DMS79 (cell line): ENCODE results near the gene RSAD1.

Experiments used
- DNase-seq: peaks from one replicate; lab custom pipeline; 2025; lab: John Stamatoyannopoulos, UW

The RSAD1 gene

DNA sequence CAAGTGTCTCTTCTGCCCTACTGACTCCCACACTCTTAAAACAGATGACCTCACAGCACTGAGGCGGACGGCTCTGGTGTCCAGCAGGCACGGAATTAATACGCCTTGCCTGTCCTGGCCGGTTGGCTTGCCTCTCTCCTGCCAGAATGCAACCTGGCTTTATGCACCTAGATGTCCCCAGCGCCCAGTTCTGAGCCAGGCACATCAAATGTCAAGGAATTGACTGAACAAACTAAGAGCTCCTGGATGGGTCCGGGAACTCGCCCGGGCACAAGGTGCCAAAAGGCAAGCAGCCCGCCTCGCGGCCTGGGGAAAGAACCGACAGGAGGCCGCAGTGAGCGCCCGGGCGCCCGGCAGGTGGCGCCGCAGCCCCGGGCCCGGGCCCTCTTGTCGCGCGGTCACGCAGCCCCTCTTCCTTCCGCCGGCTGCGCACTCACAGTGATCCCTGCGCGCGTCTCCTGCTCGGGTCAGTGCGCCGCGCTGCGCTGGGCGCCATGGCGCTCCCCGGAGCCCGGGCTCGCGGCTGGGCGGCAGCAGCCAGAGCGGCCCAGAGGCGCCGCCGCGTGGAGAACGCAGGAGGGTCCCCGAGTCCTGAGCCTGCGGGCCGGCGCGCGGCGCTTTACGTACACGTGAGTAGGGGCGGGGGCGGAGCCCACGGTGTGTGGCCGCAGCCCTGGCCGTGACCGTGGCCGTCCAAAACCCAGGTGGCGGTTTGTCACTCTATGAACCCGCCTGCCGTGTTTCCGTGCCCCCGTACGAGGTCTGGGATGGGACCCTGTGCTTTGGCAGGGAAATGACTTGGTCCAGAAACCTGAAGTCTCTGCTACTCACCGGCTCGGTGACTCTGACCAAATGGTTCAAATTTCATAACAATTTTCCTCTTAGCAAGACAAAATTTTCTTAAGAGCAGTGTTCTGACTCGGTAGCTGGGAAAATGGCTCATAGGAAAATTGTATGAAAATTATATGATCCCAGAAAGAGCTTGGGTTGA, at the start of gene RSAD1:
Gene RSAD1 (plus strand): TSS at position 470 of the 991 bp plus-strand sequence. CDS start 25 bp downstream, at position 495.
- DNase-seq, result peak; percentile 76

DNA sequence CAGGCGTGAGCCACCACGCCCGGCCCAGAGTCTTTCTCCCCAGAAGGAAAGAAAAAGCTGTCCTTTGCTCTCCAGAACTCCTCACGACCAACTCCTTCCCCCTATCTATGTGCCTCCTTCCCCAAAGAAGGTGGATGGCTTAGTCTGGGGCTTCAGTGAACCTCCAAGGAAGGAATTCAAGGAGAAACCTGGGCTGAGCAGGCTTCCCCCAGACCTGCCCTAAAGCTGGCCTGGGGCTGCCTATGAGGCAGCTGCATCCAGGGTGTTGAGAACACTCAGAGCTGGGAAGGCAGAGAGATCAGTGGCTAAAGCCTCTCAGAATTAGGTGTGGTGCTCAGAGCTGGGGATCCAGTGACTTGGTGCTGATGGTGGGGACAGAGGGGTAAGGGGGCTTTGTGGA, 48.9 kb upstream of the RSAD1 start:
- DNase-seq, result no peak

DNA sequence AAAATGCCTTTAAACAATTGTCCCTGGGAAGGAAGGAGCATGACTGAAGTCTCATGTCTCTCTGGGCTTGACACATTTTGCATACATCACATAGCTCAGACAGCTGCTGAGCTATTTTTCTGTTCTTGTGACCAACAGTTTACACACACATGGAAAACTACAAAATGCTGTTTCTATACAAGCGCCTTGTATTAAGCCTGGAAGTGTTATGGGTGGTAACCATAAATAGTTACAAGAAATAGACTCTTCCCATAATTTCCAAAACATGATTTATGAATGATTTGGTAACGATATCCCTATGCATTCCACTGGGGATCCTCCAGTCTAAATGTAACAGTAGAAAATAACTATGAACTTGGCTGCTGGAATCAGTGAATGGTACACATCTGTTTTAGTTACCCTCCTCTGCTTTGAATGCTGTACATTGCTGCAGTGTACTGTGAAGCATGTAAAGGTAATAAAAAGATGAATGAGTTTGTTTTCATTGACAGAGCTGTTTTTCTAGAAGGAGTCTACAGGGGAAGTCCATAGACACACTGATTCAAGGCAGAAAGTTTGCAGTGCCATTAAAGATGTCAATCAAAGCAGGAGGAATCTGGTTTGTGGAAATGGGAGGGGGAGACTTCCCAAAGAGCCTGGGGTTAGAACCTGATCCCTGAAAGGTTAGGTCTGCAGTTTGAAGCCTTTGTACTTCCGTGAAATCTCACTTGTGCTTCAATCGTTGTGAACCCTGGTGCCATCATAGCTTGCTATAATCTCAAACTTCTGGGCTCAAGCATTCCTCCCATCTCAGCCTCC, 47.6 kb upstream of the RSAD1 start:
- no peak for DNase-seq

DNA sequence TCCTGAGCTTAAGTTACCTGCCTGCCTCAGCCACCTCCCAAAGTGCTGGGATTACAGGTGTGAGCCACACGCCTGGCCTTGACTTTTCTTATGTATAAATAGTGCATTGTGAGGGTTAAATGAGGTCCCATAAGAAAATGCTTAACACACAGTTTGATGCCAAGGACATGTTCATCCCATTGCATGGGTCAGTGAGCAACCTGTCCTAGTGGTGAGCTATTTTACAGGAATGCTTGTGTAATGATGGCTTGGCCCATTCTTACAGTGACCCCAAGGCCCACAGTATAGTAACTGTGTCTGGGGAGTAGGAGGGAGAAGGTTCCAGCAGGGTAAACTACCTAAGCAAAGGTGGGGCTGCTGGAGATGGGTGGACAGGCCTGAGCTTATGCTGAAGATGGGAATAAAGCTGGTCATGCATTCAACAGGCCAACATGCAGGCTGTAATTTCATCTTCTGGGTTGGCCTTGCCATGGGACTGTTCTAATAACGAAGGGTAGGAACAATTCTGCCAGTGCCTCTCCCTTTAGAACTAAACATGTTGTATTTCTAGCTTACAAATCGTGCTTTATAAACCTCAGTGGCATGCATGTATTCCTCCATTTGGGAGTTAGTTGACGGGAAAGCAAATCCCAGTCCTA, 46.4 kb upstream of the RSAD1 start:
- no peak for DNase-seq

DNA sequence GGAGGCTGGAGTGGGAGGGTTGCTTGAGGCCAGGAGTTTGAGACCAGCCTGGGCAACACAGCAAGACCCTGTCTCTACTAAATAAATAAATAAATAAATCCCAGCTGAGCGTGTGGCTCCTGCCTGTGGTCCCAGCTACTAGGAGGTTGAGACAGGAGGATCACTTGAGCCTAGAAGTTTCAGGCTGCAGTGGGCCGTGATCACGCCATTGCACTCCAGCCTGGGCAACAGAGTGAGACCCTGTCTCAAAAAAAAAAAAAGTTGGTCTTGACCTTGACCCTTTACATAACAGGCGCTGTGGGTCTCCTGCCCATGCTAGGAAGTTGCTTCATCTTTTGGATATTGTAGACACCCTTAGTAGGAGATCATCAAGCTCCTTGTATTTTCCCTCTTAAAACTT, 41.3 kb upstream of the RSAD1 start:
- no peak for DNase-seq

DNA sequence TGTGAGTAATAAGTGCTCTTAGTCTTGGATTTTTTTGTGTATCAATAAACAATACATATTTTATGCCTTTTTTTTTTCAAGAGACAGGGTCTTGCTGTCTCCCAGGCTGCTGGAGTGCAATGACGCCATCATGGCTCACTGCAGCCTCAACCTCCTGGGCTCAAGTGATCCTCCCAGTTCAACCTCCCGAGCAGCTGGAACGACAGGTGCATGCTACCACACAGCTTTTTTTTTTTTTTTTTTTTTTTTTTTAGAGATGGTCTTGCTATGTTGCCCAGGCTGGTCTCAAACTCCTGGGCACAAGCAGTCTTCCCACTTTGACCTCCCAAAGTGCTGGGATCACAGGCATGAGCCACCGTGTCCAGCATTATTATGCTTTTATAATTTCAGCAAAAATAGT, 39.7 kb upstream of the RSAD1 start:
- DNase-seq, result no peak

DNA sequence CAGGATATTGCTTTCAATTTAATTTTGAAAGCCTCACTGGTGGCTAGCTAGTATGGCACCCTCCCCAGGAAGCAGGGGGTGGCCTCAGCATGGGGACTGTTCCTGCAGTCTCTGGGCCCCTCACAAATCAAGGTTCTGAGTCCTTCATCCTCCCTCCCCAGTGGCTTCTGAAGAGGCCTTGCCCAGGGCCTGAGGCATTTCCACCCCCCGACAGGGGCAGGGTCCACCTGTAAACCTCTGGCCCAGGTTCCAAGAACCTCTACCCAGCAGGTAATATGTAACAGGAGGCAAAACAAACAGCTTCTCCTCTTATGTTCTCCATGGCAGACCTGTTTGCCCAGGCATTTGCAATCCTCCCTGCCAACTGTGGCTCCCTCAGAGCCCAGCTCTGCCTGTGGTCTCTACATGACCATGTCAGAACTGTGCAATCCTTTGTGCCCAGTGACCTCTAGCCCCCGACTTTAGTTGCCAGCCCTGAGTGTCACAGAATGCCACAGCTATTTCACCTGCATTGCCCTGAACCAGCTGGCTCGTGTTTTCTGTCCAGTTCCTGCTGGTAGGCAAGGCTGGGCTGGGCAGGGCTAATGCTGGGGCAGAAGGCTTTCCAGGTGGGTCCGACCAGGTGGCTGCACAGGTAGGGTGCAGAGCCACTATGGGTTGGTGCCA, 38.4 kb upstream of the RSAD1 start:
- peak; percentile 73 for DNase-seq

DNA sequence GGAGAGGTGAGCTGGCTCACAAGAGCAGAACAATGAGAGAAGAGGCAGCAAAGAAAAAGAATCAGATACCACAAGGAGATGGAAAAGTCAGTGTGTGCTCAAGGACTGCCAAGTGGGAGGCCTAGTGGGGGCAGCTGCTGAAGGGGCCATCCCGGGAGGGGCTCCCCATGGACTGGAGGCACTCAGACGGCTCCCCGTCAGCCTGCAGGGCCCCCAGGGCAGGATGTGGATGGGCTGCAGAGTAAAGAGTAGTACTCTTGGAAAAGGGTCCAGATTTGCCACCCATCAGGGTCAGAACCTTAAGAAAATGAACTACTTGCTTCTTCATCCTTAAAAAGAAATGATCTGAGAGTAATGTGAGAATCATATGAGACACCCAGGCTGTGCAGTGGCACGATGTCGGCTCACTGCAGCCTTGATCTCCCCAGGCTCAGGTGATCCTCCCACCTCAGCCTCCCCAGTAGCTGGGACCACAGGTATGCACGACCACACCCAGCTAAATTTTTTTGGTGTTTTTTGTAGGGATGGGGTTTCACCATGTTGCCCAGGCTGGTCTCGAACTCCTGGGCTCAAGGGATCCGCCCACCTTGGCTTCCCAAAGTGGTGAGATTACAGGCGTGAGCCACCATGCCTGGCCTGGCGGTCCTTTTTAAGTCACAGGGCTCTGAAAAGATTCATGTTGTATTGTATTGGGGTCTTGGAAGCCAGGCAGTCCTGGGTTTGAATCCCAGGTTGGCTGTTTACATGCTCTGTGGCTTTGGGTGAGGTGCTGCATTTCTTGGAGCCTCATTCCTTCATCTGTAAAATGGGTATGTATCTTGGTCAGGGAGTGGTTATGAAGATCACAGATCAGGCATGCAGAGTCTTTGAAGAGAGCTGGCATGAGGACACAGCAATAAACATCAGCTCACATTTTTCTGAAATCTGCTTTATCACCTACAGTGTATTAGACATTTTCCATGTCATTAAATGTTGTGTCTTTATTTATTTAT, 37.5 kb upstream of the RSAD1 start:
- DNase-seq, result no peak

DNA sequence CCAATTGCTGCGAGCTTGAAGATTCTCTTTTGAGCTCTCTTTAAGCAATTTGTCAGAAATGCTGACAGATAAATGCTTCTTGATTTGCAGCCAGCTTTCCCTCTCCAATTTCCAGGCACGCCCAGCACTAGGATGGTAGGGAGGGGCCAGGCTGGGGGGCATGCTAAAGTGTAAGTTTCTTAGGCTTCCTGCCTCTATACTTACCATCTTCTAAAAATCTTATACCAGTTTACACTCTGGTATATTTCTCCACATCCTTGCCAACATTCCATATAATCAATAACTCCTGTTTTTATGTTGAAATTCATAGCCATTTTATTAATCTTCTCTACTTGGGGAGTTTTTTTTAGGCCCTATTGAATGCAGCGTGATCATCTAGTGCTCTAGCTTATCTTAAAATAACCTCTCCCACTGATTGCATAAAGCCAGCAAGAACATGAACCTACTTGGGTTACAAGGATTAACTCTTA, 35.1 kb upstream of the RSAD1 start:
- no peak for DNase-seq

DNA sequence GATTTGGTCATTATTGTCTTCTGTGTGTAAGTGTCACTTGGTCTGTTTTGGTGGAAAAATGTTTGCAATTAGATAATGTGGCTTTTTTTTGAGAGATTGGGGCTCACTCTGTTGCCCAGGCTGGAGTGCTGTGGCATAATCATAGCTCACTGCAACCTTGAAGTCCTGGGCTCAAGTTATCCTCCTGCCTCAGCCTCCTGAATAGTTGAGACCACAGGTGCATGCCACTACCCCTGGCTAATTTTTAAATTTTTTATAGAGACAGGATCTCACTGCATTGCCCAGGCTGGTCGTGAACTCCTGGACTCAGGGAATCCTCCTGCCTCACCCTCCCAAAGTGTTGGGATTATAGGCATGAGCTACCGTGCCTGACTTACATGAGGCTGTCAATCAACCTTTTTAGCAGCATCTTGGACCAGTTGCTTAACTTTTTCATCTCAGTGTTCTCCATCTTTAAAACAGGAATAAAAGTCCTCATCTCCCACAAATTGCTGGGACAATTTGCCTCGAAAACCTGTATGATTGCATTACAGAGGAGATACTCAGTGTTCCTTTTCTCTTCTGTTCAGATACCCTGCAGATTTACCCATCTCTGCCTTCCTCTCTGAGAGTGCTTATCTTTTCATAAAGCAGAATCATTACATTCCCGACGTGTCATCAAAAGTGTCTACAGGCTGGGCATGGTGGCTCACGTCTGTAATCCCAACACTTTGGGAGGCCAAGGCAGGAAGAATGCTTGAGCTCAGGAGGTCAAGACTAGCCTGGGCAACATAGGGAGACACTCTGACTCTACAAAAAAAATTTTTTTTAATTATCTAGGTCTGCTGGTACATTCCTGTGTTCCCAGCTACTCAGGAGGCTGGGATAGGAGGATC, 33.6 kb upstream of the RSAD1 start:
- no peak for DNase-seq

DNA sequence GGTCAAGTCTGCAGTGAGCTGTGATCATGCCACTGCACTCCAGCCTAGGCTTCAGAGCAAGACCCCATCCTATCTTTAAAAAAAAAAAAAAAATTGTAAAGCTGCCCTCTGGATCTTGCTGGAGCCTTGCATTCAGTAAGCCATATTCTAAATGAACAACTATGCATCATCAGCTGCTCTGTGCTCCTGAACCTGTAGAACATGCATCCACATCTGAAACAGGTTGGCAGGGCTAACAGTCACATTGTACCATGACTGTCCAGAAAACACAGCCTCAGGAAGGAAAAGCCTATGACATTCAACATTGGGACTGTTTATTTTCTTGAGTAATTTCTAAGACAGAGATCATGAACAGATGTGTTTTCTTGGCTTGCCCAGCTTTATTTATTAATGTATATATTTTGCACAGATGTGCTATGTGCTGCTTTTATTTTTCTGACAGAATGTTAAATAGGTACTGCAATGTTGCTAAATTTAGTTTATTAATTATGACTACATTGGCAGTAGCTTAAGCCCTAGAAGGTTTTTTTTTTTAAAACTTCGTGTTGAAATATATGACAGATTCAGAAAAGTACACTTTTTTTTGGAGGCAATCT, 32.8 kb upstream of the RSAD1 start:
- no peak for DNase-seq

DNA sequence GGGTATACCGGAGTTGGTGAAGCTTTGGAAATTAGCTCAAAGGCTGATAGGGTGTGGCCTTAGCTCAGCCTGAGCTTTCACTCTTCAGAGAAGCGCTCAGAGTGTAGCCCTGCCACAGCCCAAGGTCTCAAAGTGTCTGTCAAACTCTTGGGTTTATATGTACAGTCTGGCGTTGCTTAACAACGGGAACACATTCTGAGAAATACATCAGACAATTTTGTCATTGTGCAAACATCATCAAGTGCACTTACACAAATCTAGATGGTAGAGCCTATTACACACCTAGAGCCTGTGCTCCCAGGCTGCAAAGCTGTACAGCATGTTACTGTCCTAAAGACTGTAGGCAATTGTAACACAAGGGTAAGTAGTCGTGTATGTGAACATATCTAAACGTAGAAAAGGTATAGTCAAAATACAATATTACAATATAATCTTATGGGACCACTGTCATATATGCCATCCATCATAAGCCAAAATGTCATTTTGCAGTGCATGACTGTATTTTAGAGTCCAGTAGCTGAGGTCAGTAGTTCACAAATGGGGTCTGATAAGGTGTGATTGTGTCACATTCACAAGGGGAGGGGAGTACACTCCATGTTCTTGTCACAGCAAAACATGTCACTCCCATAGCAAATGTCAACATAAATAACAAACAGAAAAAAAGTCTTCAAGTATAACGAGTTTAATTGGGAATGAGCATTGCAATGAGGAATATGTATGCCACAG, 30.6 kb upstream of the RSAD1 start:
- peak; percentile 25 for DNase-seq

DNA sequence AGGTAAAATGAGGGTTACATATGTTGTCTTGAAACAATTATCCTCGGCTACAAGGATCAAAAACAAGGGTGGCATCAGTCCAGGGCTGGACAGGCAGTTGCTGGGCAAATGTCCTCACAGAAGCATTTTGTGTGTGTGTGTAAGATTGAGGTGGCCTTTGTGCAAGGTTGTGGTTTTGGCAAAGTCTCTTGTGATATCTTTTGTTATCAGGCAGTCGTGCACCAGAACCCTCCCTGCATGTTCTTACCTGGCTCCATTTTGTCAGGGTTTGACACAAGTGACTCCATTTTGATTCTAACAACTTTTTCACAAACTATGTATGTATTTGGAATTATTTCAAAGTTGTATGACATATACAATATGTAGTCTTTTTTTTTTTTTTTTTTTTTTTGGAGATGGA, 30.0 kb upstream of the RSAD1 start:
- DNase-seq, result no peak

DNA sequence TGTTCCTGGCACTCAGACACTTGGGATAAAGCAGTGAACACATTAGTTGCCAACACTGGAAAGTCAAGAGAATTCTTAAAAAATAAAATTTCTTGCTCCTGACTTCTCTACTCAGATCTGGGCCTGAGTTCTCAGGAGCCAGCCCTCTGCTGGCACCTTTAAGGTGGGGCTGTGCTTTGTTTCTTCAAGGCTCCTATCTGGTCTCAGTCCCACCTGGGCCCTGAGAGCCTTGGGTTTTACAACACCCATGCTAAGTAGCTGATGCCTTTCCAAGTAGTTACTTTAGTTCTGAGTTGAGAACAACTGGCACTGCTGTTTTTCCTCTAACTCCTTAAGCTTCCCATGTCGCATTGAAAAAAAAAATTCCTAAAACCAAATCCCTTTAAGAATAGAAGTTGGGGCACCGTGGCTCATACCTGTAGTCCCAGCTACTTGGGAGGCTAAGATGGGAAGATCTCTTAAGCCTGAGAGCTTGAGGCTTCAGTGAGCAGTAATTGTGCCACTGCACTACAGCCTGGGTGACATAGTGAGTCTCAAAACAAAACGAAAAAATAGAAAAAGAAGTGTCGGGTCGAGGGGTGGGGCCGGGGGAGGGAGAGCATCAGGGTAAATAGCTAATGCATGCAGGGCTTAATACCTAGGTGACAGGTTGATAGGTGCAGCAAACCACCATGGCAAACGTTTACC, 26.6 kb upstream of the RSAD1 start:
- DNase-seq, result no peak

DNA sequence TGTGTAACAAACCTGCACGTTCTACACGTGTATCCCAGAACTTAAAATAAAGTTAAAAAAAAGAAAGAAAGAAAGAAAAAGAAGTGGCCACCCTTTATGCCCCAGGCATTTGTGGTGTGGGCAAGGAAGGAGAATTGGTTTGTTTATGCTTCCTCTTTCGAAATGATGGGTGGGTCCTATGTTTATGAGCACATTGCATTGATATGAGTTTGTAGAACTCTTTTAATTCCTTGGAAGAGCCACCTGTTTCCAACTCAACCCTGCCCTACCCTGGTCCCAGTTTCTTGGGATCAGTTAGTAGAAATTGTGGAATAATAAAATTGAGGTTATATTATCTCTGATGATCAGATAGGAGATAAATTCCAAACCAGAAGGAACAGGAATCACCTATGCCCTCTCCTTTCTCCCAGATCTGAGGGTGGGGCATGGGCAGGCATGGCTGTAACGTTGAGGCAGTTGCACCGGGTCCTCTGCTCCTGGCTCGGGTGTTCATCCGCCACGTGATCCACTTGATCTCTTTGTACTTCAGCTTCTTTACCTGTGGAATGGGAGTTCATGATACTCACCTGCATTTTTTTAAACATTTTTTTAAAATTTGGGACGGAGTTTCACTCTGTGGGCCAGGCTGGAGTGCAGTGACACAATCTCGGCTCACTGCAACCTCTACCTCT, 25.9 kb upstream of the RSAD1 start:
- DNase-seq, result no peak

DNA sequence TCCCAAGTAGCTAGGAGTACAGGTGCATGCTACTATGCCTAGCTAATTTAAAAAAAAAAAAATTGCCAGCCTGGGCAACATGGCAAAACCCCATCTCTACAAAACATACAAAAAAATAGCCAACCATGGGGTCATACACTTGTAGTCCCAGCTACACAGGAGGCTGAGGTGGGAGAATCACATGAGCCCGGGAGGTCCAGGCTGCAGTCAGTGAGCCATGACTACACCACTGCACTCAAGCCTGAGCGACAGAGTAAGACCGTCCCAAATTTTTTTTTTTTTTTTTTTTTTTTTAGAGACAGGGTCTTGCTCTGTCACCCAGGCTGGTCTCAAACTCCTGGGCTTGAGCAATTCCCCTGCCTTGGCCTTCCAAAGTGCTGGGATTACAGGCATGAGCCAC, 24.8 kb upstream of the RSAD1 start:
- DNase-seq, result no peak

DNA sequence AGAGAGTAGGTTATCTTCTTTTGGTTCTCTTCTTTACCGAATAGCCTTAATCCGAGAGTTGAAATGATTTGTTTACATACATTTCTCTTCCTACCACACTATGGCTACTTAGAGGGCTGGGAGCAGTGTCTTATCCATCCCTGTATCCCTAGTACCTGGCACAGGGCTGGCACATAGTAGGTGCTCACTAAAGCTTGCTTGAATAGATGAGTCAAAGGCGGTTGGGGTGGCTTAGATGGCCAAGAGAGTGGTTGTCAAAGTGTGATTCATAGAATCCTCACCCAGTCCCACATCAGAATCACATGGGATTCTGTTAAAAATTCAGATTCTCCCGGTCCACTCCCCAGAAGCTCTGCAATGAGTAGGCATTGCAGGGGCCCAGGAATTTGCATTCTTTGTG, 21.0 kb upstream of the RSAD1 start:
- DNase-seq, result no peak
